ENCODE measurements around the gene XYLT2. TPM values are rescaled to one million over a fixed set of nuclear protein-coding genes. Genes with fewer than 3 reads are reported as not detected.

XYLT2 gene
- total RNA-seq, 4 donors from 2014 or later = 23.5 to 41.3 (median 34.6) TPM

DNA sequence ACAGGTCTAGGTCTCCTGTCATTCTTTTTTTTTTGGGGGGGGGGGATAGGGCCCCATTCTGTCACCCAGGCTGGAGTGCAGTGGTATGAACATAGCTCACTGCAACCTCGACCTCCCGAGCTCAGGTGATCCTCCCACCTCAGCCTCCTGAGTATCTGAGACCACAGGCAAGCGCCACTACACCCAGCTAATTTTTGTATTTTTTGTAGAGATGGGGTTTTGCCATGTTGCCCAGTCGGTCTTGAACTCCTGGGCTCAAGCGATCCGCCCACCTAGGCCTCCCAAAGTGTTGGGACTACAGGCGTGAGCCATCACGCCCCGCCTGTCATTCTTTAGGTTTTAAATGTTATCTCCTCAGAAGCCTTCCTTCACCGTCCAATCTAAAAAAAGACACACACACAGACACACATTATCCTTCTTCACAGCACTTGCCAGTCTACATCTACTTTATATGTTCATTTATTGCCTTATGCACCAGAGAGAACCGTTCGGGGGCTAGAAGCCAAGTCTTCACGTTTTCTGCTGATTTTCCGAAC lies 26.4 kb downstream of the XYLT2 start:
- intact Hi-C loops (cut with DNase I; ENCODE audit: low total_unique reads) = no loop called here
- no peak for DNase-seq (ENCODE audit: low spot score in 2 of 2)
- TF ChIP-seq, protein P1, sequence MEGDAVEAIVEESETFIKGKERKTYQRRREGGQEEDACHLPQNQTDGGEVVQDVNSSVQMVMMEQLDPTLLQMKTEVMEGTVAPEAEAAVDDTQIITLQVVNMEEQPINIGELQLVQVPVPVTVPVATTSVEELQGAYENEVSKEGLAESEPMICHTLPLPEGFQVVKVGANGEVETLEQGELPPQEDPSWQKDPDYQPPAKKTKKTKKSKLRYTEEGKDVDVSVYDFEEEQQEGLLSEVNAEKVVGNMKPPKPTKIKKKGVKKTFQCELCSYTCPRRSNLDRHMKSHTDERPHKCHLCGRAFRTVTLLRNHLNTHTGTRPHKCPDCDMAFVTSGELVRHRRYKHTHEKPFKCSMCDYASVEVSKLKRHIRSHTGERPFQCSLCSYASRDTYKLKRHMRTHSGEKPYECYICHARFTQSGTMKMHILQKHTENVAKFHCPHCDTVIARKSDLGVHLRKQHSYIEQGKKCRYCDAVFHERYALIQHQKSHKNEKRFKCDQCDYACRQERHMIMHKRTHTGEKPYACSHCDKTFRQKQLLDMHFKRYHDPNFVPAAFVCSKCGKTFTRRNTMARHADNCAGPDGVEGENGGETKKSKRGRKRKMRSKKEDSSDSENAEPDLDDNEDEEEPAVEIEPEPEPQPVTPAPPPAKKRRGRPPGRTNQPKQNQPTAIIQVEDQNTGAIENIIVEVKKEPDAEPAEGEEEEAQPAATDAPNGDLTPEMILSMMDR (IDR thresholded peaks at IDR 0.05) = no peak
- no peak for TF ChIP-seq POLR2A (IDR thresholded peaks at IDR 0.05)
- H3K4me3 ChIP-seq (ENCODE audit: low read depth, poor library complexity, severe bottlenecking) = peak overlapping the region; percentile 53
- WGBS, 2 donors = 18% methylated on average over 14 of the region's 14 CpGs

DNA sequence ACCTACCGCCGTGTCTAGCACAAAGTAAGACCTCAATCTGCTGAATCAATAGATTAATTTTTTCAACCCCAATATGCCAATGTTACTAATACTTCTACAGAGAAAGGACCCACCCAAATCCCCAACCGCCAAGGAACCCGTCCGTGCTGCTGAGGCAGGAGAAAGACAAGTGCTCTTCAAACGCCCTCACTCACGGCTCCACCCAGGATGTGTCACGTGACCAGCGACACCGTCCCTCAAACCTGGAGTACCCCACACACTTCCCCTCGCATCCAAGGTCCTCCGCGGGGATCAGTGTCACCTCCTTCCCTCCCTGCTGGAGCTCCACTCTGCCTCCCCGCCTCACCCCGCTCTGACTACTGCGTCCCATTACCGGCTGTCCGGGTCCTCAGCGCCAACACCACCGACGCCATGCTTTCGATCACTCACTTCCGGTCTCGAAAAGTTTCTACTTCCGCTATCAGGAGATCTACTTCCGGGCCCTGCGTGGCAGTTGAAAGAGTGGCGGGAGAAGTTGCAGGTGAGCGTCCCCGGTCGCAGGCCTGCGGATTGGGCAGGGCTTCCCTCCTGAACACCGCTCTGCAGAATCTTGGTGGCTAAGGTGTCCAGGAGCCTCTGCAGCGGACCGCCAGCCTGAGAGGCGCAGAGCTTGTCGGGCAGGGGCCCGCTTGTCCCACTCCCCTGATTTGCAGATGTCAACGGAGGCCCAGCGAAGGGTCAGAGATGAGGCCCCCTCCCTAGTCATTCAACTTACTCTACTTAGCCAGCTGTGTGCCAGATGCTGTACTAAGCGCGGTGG lies 27.0 kb downstream of the XYLT2 start, which contains the start of the genes EME1 and MRPL27:
Gene EME1, plus strand, starts transcription at position 472 of the 799 bp plus-strand sequence. CDS start 1,980 bp downstream, outside the sequence.
Gene MRPL27, minus strand, starts transcription at position 427 of the 799 bp plus-strand sequence. Its CDS starts 14 bp downstream, at position 413.
- WGBS, 2 donors = 1% methylated on average over 29 to 42 of the region's 42 CpGs
- peak; percentile 82 to 97 for DNase-seq (ENCODE audit: low spot score in 2 of 2)
- intact Hi-C loops (cut with DNase I; ENCODE audit: low total_unique reads) = no loop called here
- TF ChIP-seq POLR2A (IDR thresholded peaks at IDR 0.05) = no peak
- TF ChIP-seq, protein P1 (IDR thresholded peaks at IDR 0.05) = no peak
- H3K4me3 ChIP-seq (ENCODE audit: low read depth, poor library complexity, severe bottlenecking) = peak within 1 kb of the TSS; percentile 53

DNA sequence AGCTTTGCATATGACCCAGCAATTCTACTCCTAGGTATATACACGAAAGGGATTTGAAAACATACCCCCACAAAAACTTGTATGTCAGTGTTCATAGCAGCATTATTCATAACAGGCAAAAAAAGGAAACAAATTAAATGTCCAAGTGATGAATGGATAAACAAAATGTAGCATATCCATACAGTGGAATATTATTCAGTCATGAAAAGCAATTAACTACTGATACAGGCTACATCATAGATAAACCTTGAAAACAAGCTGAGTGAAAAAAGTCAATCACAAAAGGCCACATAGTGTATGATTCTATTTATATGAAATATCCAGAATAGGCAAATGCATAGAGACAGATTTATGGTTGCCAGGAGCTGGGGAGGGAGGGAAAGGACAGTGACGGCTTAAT lies 27.8 kb downstream of the XYLT2 start:
- no peak for DNase-seq (ENCODE audit: low spot score in 2 of 2)
- TF ChIP-seq, protein P1 (IDR thresholded peaks at IDR 0.05) = no peak
- no peak for TF ChIP-seq POLR2A (IDR thresholded peaks at IDR 0.05)
- WGBS, 2 donors = 84 to 85% methylated on average over 2 of the region's 2 CpGs
- H3K4me3 ChIP-seq (ENCODE audit: low read depth, poor library complexity, severe bottlenecking) = no peak overlapping the region
- intact Hi-C loops (cut with DNase I; ENCODE audit: low total_unique reads) = no loop called here

DNA sequence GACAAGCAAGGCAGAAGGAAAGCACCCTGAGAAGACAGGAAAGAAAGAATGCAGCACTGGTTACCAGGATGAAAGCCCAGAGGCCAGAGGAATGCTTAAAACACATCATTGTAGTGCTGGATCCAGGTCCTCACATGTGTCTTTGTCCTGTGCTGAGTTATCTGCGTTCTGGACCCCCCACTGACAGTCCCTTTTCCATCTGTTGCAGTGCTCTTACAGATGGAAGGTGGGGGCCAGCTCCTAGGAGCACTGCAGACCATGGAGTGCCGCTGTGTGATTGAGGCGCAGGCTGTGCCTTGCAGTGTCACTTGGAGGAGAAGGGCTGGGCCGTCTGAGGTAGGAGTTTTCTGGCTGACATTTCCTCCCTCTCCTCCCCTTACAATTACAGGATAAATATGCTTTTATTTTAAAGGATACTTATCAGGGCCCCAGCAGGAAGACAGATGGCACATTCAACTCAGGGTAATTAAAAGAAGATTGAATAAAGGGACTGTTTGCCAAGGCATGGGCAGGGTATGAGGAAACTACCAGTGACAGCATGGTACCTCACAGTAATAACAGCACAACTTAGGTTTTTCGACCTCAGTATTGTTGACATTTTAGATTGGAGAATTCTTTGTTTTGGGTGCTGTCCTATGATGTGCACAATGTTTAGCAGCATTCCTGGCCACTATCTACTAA lies 30.1 kb downstream of the XYLT2 start:
- 74 to 82% methylated on average over 5 of the region's 5 CpGs for WGBS, 2 donors
- no peak overlapping the region for H3K4me3 ChIP-seq (ENCODE audit: low read depth, poor library complexity, severe bottlenecking)
- TF ChIP-seq, protein P1 (IDR thresholded peaks at IDR 0.05) = no peak
- no peak for TF ChIP-seq POLR2A (IDR thresholded peaks at IDR 0.05)
- intact Hi-C loops (cut with DNase I; ENCODE audit: low total_unique reads) = no loop called here
- no peak for DNase-seq (ENCODE audit: low spot score in 2 of 2)

DNA sequence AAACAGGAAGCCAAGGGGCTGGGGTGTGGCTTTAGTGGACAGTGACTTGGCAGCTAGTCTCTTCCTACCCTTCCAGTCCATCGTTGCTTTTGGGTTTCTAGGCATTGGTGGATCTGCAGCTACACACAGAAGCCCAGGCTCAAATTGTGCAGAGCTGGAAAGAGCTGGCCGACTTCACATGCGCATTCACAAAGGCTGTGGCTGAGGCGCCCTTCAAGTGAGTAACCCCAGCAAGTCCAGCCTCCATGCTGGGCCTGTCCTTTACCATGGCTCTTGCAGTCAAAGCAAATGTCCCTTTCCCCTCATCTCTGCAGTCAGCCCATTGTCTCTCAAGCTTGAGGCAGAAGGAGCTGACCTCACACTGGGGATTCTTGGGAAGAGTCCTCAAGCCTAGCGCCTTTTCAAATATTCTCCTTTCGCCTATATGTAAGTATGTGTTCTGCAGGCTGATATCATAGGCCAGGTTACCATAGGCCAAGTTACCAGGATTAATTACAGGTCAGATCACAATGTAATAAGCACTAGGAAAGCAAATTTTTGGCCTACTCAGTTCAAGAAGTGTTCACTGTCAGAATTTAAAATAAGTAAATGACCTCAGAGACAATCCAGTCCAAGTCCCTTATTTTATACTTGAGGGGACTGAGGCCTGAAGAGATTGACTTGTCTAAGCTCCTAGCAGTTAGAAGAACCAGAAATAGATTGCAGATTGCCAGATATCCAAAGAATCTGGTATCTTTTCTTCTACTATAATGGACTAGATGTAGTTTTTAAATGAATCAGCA lies 33.6 kb downstream of the XYLT2 start:
- DNase-seq (ENCODE audit: low spot score in 2 of 2) = no peak
- intact Hi-C loops (cut with DNase I; ENCODE audit: low total_unique reads) = no loop called here
- no peak overlapping the region for H3K4me3 ChIP-seq (ENCODE audit: low read depth, poor library complexity, severe bottlenecking)
- TF ChIP-seq, protein P1 (IDR thresholded peaks at IDR 0.05) = no peak
- TF ChIP-seq POLR2A (IDR thresholded peaks at IDR 0.05) = no peak
- 94 to 96% methylated on average over 6 of the region's 6 CpGs for WGBS, 2 donors
